Lower leg skin (tissue), 3 donors: ENCODE measurements around the gene GIN1.

Experiments
- POLR2A ChIP-seq, 2 donors: fragments of 450-650 bp; IDR thresholded peaks; one replicate each; pipeline ENCODE4 v1.6.1; 2016 to 2017; ENCODE audit warnings: antibody characterized with exemption in 2 of 2, mild to moderate bottlenecking in 1 of 2, moderate library complexity in 1 of 2
- TF ChIP-seq, protein P1 (sequence below), 3 donors: fragments of 450-650 bp; IDR thresholded peaks; one replicate each; pipeline ENCODE4 v1.5.1; 2016; ENCODE audit warnings: antibody characterized with exemption in 3 of 3, mild to moderate bottlenecking in 3 of 3, moderate library complexity in 2 of 3

DNA sequence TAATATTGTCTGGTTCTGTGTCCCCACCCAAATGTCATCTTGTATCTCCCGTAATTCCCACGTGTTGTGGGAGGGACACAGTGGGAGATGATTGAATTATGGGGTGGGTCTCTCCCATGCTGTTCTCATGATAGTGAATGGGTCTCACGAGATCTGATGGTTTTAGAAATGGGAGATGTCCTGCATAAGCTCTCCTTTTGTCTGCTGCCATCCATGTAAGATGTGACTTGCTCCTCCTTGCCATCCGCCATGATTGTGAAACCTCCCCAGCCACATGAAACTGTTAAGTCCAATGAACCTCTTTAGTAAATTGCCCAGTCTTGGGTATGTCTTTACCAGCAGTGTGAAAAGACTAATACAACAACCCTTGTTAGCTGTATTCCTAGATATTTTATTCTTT lies 44.5 kb downstream of the GIN1 start:
- TF ChIP-seq, protein P1, sequence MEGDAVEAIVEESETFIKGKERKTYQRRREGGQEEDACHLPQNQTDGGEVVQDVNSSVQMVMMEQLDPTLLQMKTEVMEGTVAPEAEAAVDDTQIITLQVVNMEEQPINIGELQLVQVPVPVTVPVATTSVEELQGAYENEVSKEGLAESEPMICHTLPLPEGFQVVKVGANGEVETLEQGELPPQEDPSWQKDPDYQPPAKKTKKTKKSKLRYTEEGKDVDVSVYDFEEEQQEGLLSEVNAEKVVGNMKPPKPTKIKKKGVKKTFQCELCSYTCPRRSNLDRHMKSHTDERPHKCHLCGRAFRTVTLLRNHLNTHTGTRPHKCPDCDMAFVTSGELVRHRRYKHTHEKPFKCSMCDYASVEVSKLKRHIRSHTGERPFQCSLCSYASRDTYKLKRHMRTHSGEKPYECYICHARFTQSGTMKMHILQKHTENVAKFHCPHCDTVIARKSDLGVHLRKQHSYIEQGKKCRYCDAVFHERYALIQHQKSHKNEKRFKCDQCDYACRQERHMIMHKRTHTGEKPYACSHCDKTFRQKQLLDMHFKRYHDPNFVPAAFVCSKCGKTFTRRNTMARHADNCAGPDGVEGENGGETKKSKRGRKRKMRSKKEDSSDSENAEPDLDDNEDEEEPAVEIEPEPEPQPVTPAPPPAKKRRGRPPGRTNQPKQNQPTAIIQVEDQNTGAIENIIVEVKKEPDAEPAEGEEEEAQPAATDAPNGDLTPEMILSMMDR (IDR thresholded peaks at IDR 0.05) = no peak
- no peak for TF ChIP-seq POLR2A (IDR thresholded peaks at IDR 0.05)
